Glutamatergic neuron (in vitro differentiated cells): ENCODE results near the gene CD5L. TPM values are rescaled to one million over a fixed set of nuclear protein-coding genes. Genes with fewer than 3 reads are reported as not detected.

Experiments used
- DNase-seq: peaks from one replicate; pipeline ENCODE4 v3.0.0; 2022
- H3K27ac Mint-ChIP-seq: one replicate; pipeline ENCODE4 v1.8.0; 2020; ENCODE audit warnings: mild to moderate bottlenecking, mixed read lengths, inconsistent platforms; ENCODE audit not compliant: unreplicated experiment
- H3K27me3 Mint-ChIP-seq: one replicate; pipeline ENCODE4 v1.8.0; 2020; ENCODE audit warnings: mild to moderate bottlenecking, moderate library complexity, mixed read lengths, inconsistent platforms; ENCODE audit not compliant: unreplicated experiment
- H3K36me3 Mint-ChIP-seq: one replicate; pipeline ENCODE4 v1.8.0; 2020; ENCODE audit warnings: mild to moderate bottlenecking, mixed read lengths, inconsistent platforms; ENCODE audit not compliant: unreplicated experiment
- H3K4me1 Mint-ChIP-seq: one replicate; pipeline ENCODE4 v1.8.0; 2020; ENCODE audit warnings: mild to moderate bottlenecking, low read depth, mixed read lengths, inconsistent platforms; ENCODE audit not compliant: unreplicated experiment
- H3K4me3 Mint-ChIP-seq: one replicate; pipeline ENCODE4 v1.8.0; 2020; ENCODE audit warnings: mild to moderate bottlenecking, mixed read lengths, inconsistent platforms; ENCODE audit not compliant: unreplicated experiment
- H3K9me3 Mint-ChIP-seq: one replicate; pipeline ENCODE4 v1.8.0; 2020; ENCODE audit warnings: mild to moderate bottlenecking, moderate library complexity, mixed read lengths, inconsistent platforms; ENCODE audit not compliant: unreplicated experiment
- total RNA-seq: library from RNA; stranded (reverse); fragmentation: NEBNext Ultra II Directional; extraction: Animal tissue kit (Norgen Biotek cat#: 25700); gene quantifications from one replicate; pipeline ENCODE4 v1.2.1, GENCODE V29; 2021; ENCODE audit not compliant: unreplicated experiment
- TF ChIP-seq, protein P1 (sequence below): fragments of 200-600 bp; sonication (generic); IDR thresholded peaks from one replicate; pipeline ENCODE4 v1.5.0; 2021; ENCODE audit not compliant: partially characterized antibody, unreplicated experiment

The CD5L gene
- total RNA-seq, 1 donor from 2014 or later: not detected

DNA sequence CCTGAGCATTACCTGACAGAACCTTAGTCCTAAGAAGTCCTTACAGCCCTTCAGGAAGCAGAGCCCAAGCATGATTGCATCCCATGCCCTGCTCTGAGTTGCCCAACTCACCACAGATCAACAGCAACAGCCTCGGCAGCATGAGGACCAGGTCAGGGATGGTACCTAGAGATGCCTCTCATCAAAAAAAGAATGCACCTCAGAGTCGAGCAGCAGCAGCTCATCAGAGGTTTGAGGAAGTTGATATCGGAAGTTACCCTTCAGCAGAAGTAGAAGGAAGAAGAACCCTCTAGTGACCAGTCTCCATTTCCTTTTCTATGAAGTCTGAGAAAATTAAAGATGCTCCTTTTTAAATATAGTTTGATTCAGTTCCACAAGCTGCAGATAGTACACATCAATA, 21.7 kb downstream of the CD5L start, which contains the start of gene FCRL1:
FCRL1 (minus strand) TSS at position 225 of the 400 bp plus-strand sequence; CDS start at position 142, 83 bp downstream.
- Mint-ChIP-seq H3K4me1 (no peaks in the 10 kb centered on the region), H3K9me3 (no peaks in the 10 kb centered on the region), H3K27me3 (no peaks in the 10 kb centered on the region), H3K36me3 (no peaks in the 10 kb centered on the region), H3K27ac (no peak within 1 kb of the TSS), H3K4me3 (no peak within 1 kb of the TSS)
- no peak for DNase-seq
- TF ChIP-seq, protein P1, sequence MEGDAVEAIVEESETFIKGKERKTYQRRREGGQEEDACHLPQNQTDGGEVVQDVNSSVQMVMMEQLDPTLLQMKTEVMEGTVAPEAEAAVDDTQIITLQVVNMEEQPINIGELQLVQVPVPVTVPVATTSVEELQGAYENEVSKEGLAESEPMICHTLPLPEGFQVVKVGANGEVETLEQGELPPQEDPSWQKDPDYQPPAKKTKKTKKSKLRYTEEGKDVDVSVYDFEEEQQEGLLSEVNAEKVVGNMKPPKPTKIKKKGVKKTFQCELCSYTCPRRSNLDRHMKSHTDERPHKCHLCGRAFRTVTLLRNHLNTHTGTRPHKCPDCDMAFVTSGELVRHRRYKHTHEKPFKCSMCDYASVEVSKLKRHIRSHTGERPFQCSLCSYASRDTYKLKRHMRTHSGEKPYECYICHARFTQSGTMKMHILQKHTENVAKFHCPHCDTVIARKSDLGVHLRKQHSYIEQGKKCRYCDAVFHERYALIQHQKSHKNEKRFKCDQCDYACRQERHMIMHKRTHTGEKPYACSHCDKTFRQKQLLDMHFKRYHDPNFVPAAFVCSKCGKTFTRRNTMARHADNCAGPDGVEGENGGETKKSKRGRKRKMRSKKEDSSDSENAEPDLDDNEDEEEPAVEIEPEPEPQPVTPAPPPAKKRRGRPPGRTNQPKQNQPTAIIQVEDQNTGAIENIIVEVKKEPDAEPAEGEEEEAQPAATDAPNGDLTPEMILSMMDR: no peak

- Mint-ChIP-seq H3K27ac (no peak overlapping the region), H3K27me3 (no peaks in the 10 kb centered on the region), H3K36me3 (no peaks in the 10 kb centered on the region), H3K9me3 (peaks cover 1% of the 10 kb centered on the region), H3K4me3 (no peak overlapping the region), H3K4me1 (no peaks in the 10 kb centered on the region)
- TF ChIP-seq, protein P1: no peak
- no peak for DNase-seq
These were observed 22.4 kb downstream of the CD5L start for GRCh38 chr1:157819215-157819614.

GRCh38 chr1:157813269-157813668, 28.3 kb downstream of the CD5L start:
- H3K36me3 Mint-ChIP-seq: peaks cover 15% of the 10 kb centered on the region
- DNase-seq: no peak
- H3K4me1 Mint-ChIP-seq: no peaks in the 10 kb centered on the region
- no peaks in the 10 kb centered on the region for H3K27me3 Mint-ChIP-seq
- no peak overlapping the region for H3K4me3 Mint-ChIP-seq
- TF ChIP-seq, protein P1: no peak
- H3K9me3 Mint-ChIP-seq: peaks cover 1% of the 10 kb centered on the region
- H3K27ac Mint-ChIP-seq: no peak overlapping the region

GRCh38 chr1:157806431-157807149, 35.0 kb downstream of the CD5L start:
- TF ChIP-seq, protein P1: no peak
- Mint-ChIP-seq H3K36me3 (no peaks in the 10 kb centered on the region), H3K9me3 (no peaks in the 10 kb centered on the region), H3K27me3 (no peaks in the 10 kb centered on the region), H3K4me3 (no peak overlapping the region), H3K4me1 (no peaks in the 10 kb centered on the region), H3K27ac (no peak overlapping the region)
- DNase-seq: no peak

GRCh38 chr1:157803851-157804250, 37.8 kb downstream of the CD5L start:
- Mint-ChIP-seq H3K4me1 (no peaks in the 10 kb centered on the region), H3K36me3 (no peaks in the 10 kb centered on the region), H3K27me3 (no peaks in the 10 kb centered on the region), H3K9me3 (no peaks in the 10 kb centered on the region), H3K4me3 (no peak overlapping the region), H3K27ac (no peak overlapping the region)
- TF ChIP-seq, protein P1: no peak
- DNase-seq: no peak
